HEK293 (cell line): ENCODE data around the gene ARHGAP24.

Experiments used
- BCL11A ChIP-seq: fragments of 450-650 bp; formaldehyde crosslinking; IDR thresholded peaks from 2 replicates; pipeline ENCODE4 v1.5.1; 2016; ENCODE audit warnings: low read depth, missing biosample characterization, missing genetic modification characterization
- CTCF ChIP-seq: fragments of 450-650 bp; formaldehyde crosslinking; IDR thresholded peaks from 2 replicates; pipeline ENCODE4 v1.5.1; 2016; ENCODE audit warnings: missing biosample characterization, missing genetic modification characterization
- MYNN ChIP-seq: fragments of 450-650 bp; formaldehyde crosslinking; IDR thresholded peaks from 2 replicates; pipeline ENCODE4 v1.5.1; 2016; ENCODE audit warnings: missing biosample characterization, missing genetic modification characterization, borderline replicate concordance
- YY1 ChIP-seq: fragments of 450-650 bp; formaldehyde crosslinking; IDR thresholded peaks from 2 replicates; pipeline ENCODE4 v1.5.1; 2018; ENCODE audit warnings: missing biosample characterization, missing genetic modification characterization
- ZBTB20 ChIP-seq: fragments of 450-650 bp; formaldehyde crosslinking; IDR thresholded peaks from 2 replicates; pipeline ENCODE4 v1.5.1; 2016; ENCODE audit warnings: missing biosample characterization, missing genetic modification characterization
- ZBTB21 ChIP-seq: fragments of 450-650 bp; formaldehyde crosslinking; IDR thresholded peaks from 2 replicates; pipeline ENCODE4 v1.5.1; 2017; ENCODE audit warnings: missing biosample characterization, missing genetic modification characterization
- ZBTB48 ChIP-seq: fragments of 450-650 bp; formaldehyde crosslinking; IDR thresholded peaks from 2 replicates; pipeline ENCODE4 v1.5.1; 2016; ENCODE audit warnings: missing biosample characterization, missing genetic modification characterization
- ZNF24 ChIP-seq: fragments of 450-650 bp; formaldehyde crosslinking; IDR thresholded peaks from 2 replicates; pipeline ENCODE4 v1.5.1; 2016; ENCODE audit warnings: missing biosample characterization, missing genetic modification characterization
- ZNF76 ChIP-seq: fragments of 450-650 bp; formaldehyde crosslinking; IDR thresholded peaks from 2 replicates; pipeline ENCODE4; 2016; ENCODE audit warnings: low read depth, missing biosample characterization, missing genetic modification characterization, borderline replicate concordance

- TF ChIP-seq YY1 (tag by site-specific recombination) = no peak
- no peak for TF ChIP-seq ZBTB20
- TF ChIP-seq BCL11A (tag by site-specific recombination) = no peak
- TF ChIP-seq ZBTB48 (tag by site-specific recombination) = no peak
- TF ChIP-seq ZNF76 (tag by site-specific recombination) = no peak
- no peak for TF ChIP-seq ZBTB21
- no peak for TF ChIP-seq CTCF (tag by site-specific recombination)
- no peak for TF ChIP-seq MYNN (tag by site-specific recombination)
- TF ChIP-seq ZNF24 (tag by site-specific recombination) = no peak
These were observed 271.0 kb downstream of the ARHGAP24 start for GRCh38 chr4:85745939-85746338.
